ENCODE data around the gene SNAI3.

SNAI3 gene

GRCh38 chr16:88732961-88733294 lies 46.6 kb upstream of the SNAI3 start:
- no peak for ATAC-seq

GRCh38 chr16:88732172-88732960 lies 46.1 kb upstream of the SNAI3 start:
- TF ChIP-seq BACH2 (CRISPR knock-in tag; IDR thresholded peaks at IDR 0.05; ENCODE audit: borderline replicate concordance), result no peak
- TF ChIP-seq RARB (CRISPR knock-in tag; IDR thresholded peaks at IDR 0.05), result no peak
- no peak for TF ChIP-seq ZFP30 (CRISPR knock-in tag; IDR thresholded peaks at IDR 0.05)
- TF ChIP-seq TSHZ2 (CRISPR knock-in tag; IDR thresholded peaks at IDR 0.05), result no peak
- no peak for TF ChIP-seq SNAI2 (CRISPR knock-in tag; IDR thresholded peaks at IDR 0.05)
- no peak for TF ChIP-seq ZNF565 (CRISPR knock-in tag; conservative IDR thresholded peaks at IDR 0.05; ENCODE audit: low read depth)
- TF ChIP-seq TOX (CRISPR knock-in tag; IDR thresholded peaks at IDR 0.05; ENCODE audit: borderline replicate concordance), result no peak
- TF ChIP-seq ZFP3 (CRISPR knock-in tag; IDR thresholded peaks at IDR 0.05), result no peak
- TF ChIP-seq TCF4 (CRISPR knock-in tag; IDR thresholded peaks at IDR 0.05; ENCODE audit: borderline replicate concordance), result no peak
- TF ChIP-seq PATZ1 (CRISPR knock-in tag; IDR thresholded peaks at IDR 0.05; ENCODE audit: borderline replicate concordance), result no peak
- no peak for TF ChIP-seq POU6F1 (CRISPR knock-in tag; IDR thresholded peaks at IDR 0.05; ENCODE audit: borderline replicate concordance, low read depth)
- no peak for TF ChIP-seq CREB5 (CRISPR knock-in tag; IDR thresholded peaks at IDR 0.05; ENCODE audit: low read depth)
- no peak for TF ChIP-seq ISL1 (CRISPR knock-in tag; IDR thresholded peaks at IDR 0.05)
- no peak for ATAC-seq

More at GRCh38 chr16:88732961-88733294, 46.6 kb upstream of the SNAI3 start:
- TF ChIP-seq ZNF70 (CRISPR knock-in tag; IDR thresholded peaks at IDR 0.05), result no peak
- TF ChIP-seq SNAI2 (CRISPR knock-in tag; IDR thresholded peaks at IDR 0.05), result no peak
- TF ChIP-seq PPARA (CRISPR knock-in tag; IDR thresholded peaks at IDR 0.05; ENCODE audit: borderline replicate concordance), result no peak
- no peak for TF ChIP-seq BACH2 (CRISPR knock-in tag; IDR thresholded peaks at IDR 0.05; ENCODE audit: borderline replicate concordance)
- no peak for TF ChIP-seq TCF4 (CRISPR knock-in tag; IDR thresholded peaks at IDR 0.05; ENCODE audit: borderline replicate concordance)
- TF ChIP-seq ZFP30 (CRISPR knock-in tag; IDR thresholded peaks at IDR 0.05), result no peak
- TF ChIP-seq RARB (CRISPR knock-in tag; IDR thresholded peaks at IDR 0.05), result no peak
- no peak for TF ChIP-seq ZFP3 (CRISPR knock-in tag; IDR thresholded peaks at IDR 0.05)
- no peak for TF ChIP-seq TOX (CRISPR knock-in tag; IDR thresholded peaks at IDR 0.05; ENCODE audit: borderline replicate concordance)
- no peak for TF ChIP-seq ZNF8 (CRISPR knock-in tag; IDR thresholded peaks at IDR 0.05)
- no peak for TF ChIP-seq PATZ1 (CRISPR knock-in tag; IDR thresholded peaks at IDR 0.05; ENCODE audit: borderline replicate concordance)

- ATAC-seq, result peak; percentile 32
- no peak for TF ChIP-seq TCF4 (CRISPR knock-in tag; IDR thresholded peaks at IDR 0.05; ENCODE audit: borderline replicate concordance)
- no peak for TF ChIP-seq ISL1 (CRISPR knock-in tag; IDR thresholded peaks at IDR 0.05)
- no peak for TF ChIP-seq ZFP3 (CRISPR knock-in tag; IDR thresholded peaks at IDR 0.05)
- TF ChIP-seq CSDC2 (CRISPR knock-in tag; IDR thresholded peaks at IDR 0.05), result no peak
- TF ChIP-seq ARNTL (CRISPR knock-in tag; IDR thresholded peaks at IDR 0.05; ENCODE audit: borderline replicate concordance, low read depth), result no peak
- TF ChIP-seq ZFP30 (CRISPR knock-in tag; IDR thresholded peaks at IDR 0.05), result no peak
- TF ChIP-seq PATZ1 (CRISPR knock-in tag; IDR thresholded peaks at IDR 0.05; ENCODE audit: borderline replicate concordance), result no peak; the same call in 1 of the 2 replicates
- TF ChIP-seq ZNF8 (CRISPR knock-in tag; IDR thresholded peaks at IDR 0.05), result no peak
- TF ChIP-seq RARB (CRISPR knock-in tag; IDR thresholded peaks at IDR 0.05), result no peak
- TF ChIP-seq ZNF565 (CRISPR knock-in tag; conservative IDR thresholded peaks at IDR 0.05; ENCODE audit: low read depth), result no peak
- no peak for TF ChIP-seq CSRNP3 (CRISPR knock-in tag; IDR thresholded peaks at IDR 0.05)
- TF ChIP-seq CREB5 (CRISPR knock-in tag; IDR thresholded peaks at IDR 0.05; ENCODE audit: low read depth), result no peak
- TF ChIP-seq GLIS3 (CRISPR knock-in tag; IDR thresholded peaks at IDR 0.05), result no peak
- no peak for TF ChIP-seq BACH2 (CRISPR knock-in tag; IDR thresholded peaks at IDR 0.05; ENCODE audit: borderline replicate concordance)
These were observed 45.4 kb upstream of the SNAI3 start for GRCh38 chr16:88731699-88732098.
